HEK293T (cell line): ENCODE data around the gene FAM200B.
A peak's percentile ranks its signal among the peaks of the same experiment; 100 is the strongest.

Source experiments
- CTCF ChIA-PET: fragments of 350-600 bp; formaldehyde crosslinking; extraction: SDS; loops from one replicate; lab custom pipeline; 2021; ENCODE audit warnings: antibody characterized with exemption, inconsistent platforms; lab: Yijun Ruan, JAX
- POLR2A ChIA-PET: fragments of 350-600 bp; formaldehyde crosslinking; extraction: SDS; loops from one replicate; lab custom pipeline; 2020; ENCODE audit warnings: antibody characterized with exemption, inconsistent platforms; lab: Yijun Ruan, JAX
- DNase-seq: peaks from one replicate; pipeline ENCODE4 v3.0.0; 2012; ENCODE audit warnings: mixed read lengths; ENCODE audit errors: extremely low spot score
- ARNT ChIP-seq: fragments of 450-650 bp; IDR thresholded peaks from 2 replicates; pipeline ENCODE4 v1.6.1; 2017; ENCODE audit warnings: mild to moderate bottlenecking
- BHLHE40 ChIP-seq: fragments of 450-650 bp; IDR thresholded peaks from 2 replicates; pipeline ENCODE4 v1.6.1; 2016; ENCODE audit warnings: mild to moderate bottlenecking, moderate library complexity, borderline replicate concordance
- CTBP1 ChIP-seq: fragments of 450-650 bp; IDR thresholded peaks from 2 replicates; pipeline ENCODE4 v1.6.1; 2016; ENCODE audit warnings: borderline replicate concordance
- ELF4 ChIP-seq: fragments of 450-650 bp; IDR thresholded peaks from 2 replicates; pipeline ENCODE4 v1.6.1; 2017; ENCODE audit warnings: antibody characterized with exemption
- FOXA1 ChIP-seq: fragments of 450-650 bp; IDR thresholded peaks from 2 replicates; pipeline ENCODE4 v1.6.1; 2016; ENCODE audit warnings: mild to moderate bottlenecking
- FOXK2 ChIP-seq: fragments of 450-650 bp; IDR thresholded peaks from 2 replicates; pipeline ENCODE4 v1.6.1; 2016; ENCODE audit warnings: mild to moderate bottlenecking
- FOXM1 ChIP-seq: fragments of 450-650 bp; IDR thresholded peaks from 2 replicates; pipeline ENCODE4 v1.6.1; 2017; ENCODE audit warnings: mild to moderate bottlenecking, borderline replicate concordance
- HDGF ChIP-seq: fragments of 450-650 bp; IDR thresholded peaks from 2 replicates; pipeline ENCODE4 v1.6.1; 2017; ENCODE audit warnings: antibody characterized with exemption, borderline replicate concordance
- L3MBTL2 ChIP-seq: fragments of 450-650 bp; conservative IDR thresholded peaks from 2 replicates; pipeline ENCODE4 v1.6.1; 2016; ENCODE audit warnings: mild to moderate bottlenecking
- LEF1 ChIP-seq: fragments of 450-650 bp; IDR thresholded peaks from 2 replicates; pipeline ENCODE4 v1.6.1; 2017; ENCODE audit warnings: mild to moderate bottlenecking, borderline replicate concordance
- NFRKB ChIP-seq: fragments of 450-650 bp; IDR thresholded peaks from 2 replicates; pipeline ENCODE4 v1.6.1; 2016; ENCODE audit warnings: mild to moderate bottlenecking, moderate library complexity
- PKNOX1 ChIP-seq: fragments of 450-650 bp; IDR thresholded peaks from 2 replicates; pipeline ENCODE4 v1.6.1; 2016
- SP1 ChIP-seq: fragments of 450-650 bp; IDR thresholded peaks from 2 replicates; pipeline ENCODE4 v1.6.1; 2017
- SUZ12 ChIP-seq: fragments of 450-650 bp; IDR thresholded peaks from 2 replicates; pipeline ENCODE4 v1.6.1; 2016; ENCODE audit warnings: mild to moderate bottlenecking
- TARDBP ChIP-seq: fragments of 450-650 bp; IDR thresholded peaks from 2 replicates; pipeline ENCODE4 v1.6.1; 2016
- ZNF384 ChIP-seq: fragments of 450-650 bp; IDR thresholded peaks from 2 replicates; pipeline ENCODE4 v1.6.1; 2016

Gene FAM200B

GRCh38 chr4:15654593-15655222 lies 26.9 kb upstream of the FAM200B start:
- ChIA-PET CTCF (interaction anchor here (1.1 kb wide), 1 partner anchor 453 kb away, joined by 3 read pairs; no protein-coding TSS in a partner anchor), POLR2A (interaction anchor here (0.7 to 5.1 kb wide), 5 partner anchors 10 to 184 kb away, joined by 3 to 36 read pairs (median 3); partner anchors contain the start of gene FAM200B)
- peak; percentile 36 for DNase-seq
- no peak for TF ChIP-seq FOXA1
- no peak; the same call in 1 of the 2 replicates for TF ChIP-seq LEF1
- no peak for TF ChIP-seq SUZ12
- TF ChIP-seq ARNT, result 0 out of 2 replicates have a peak, but pooled peaks have one; percentile 12
- TF ChIP-seq HDGF, result no peak
- TF ChIP-seq NFRKB, result no peak
- no peak for TF ChIP-seq PKNOX1
- no peak for TF ChIP-seq SP1

GRCh38 chr4:15655223-15656037 lies 26.2 kb upstream of the FAM200B start, which contains the start of gene FBXL5:
TSS of gene FBXL5 (minus strand) at chr4:15655357. CDS start at chr4:15655287, 70 bp downstream.
- peak; percentile 94 for DNase-seq
- ChIA-PET CTCF (no interaction called here), POLR2A (interaction anchor here (5.1 kb wide), 1 partner anchor 26 kb away, joined by 36 read pairs; the partner anchor contains the start of gene FAM200B)
- TF ChIP-seq FOXM1 (no peak), CTBP1 (no peak), SUZ12 (no peak), L3MBTL2 (peak; percentile 95), ELF4 (no peak)

- DNase-seq, result no peak
- CTCF ChIA-PET, result no interaction called here
- TF ChIP-seq FOXA1 (no peak), ZNF384 (no peak), CTBP1 (no peak), NFRKB (no peak), FOXM1 (no peak), TARDBP (no peak), BHLHE40 (no peak), PKNOX1 (no peak), LEF1 (no peak), HDGF (no peak), ARNT (no peak), FOXK2 (no peak), L3MBTL2 (no peak), SP1 (no peak), ELF4 (no peak), SUZ12 (no peak)
- POLR2A ChIA-PET, result interaction anchor here (5.1 kb wide), 1 partner anchor 26 kb away, joined by 36 read pairs; the partner anchor contains the start of gene FAM200B
These were observed 25.6 kb upstream of the FAM200B start for GRCh38 chr4:15656038-15656470.

GRCh38 chr4:15657366-15657765 lies 24.3 kb upstream of the FAM200B start:
- DNase-seq, result no peak
- ChIA-PET CTCF (interaction anchor here (0.6 kb wide), 1 partner anchor 15 kb away, joined by 3 read pairs; no protein-coding TSS in a partner anchor), POLR2A (interaction anchor here (5.1 kb wide), 1 partner anchor 25 kb away, joined by 36 read pairs; the partner anchor contains the start of gene FAM200B)
- no peak for TF ChIP-seq PKNOX1
- no peak for TF ChIP-seq LEF1
- TF ChIP-seq TARDBP, result no peak
- no peak for TF ChIP-seq SP1
- no peak for TF ChIP-seq ARNT
- no peak for TF ChIP-seq NFRKB
- TF ChIP-seq L3MBTL2, result no peak
- TF ChIP-seq BHLHE40, result no peak
- no peak for TF ChIP-seq FOXM1

GRCh38 chr4:15658136-15658770 lies 23.4 kb upstream of the FAM200B start:
- ChIA-PET POLR2A (no interaction called here), CTCF (no interaction called here)
- TF ChIP-seq PKNOX1 (peak; percentile 21; the same call in 1 of the 2 replicates), ELF4 (no peak)
- no peak for DNase-seq
